OCI-LY1 (cell line): Measurements from ENCODE around the gene GAD2.

ENCODE experiments used
- H2AFZ ChIP-seq: fragments of 200-600 bp; sonication (generic), shearing (Covaris generic); 2 replicates; pipeline ENCODE4 v1.6.0; 2014; ENCODE audit warnings: antibody characterized with exemption, mild to moderate bottlenecking, low read length
- H3F3A ChIP-seq: fragments of 200-600 bp; sonication (generic), shearing (Covaris generic); 2 replicates; pipeline ENCODE4 v1.6.0; 2014; ENCODE audit warnings: mild to moderate bottlenecking, antibody characterized with exemption, low read length, moderate library complexity; ENCODE audit not compliant: insufficient read depth
- H3K27ac ChIP-seq: fragments of 200-600 bp; sonication (generic); 2 replicates; pipeline ENCODE4 v1.5.1; 2014; ENCODE audit warnings: low read length, mixed run types, mild to moderate bottlenecking, low read depth; ENCODE audit not compliant: poor library complexity, severe bottlenecking
- H3K27me3 ChIP-seq: fragments of 200-600 bp; sonication (generic); 2 replicates; pipeline ENCODE4 v1.6.0; 2014; ENCODE audit warnings: antibody characterized with exemption, mild to moderate bottlenecking, low read length, moderate library complexity; ENCODE audit not compliant: insufficient read depth
- H3K36me3 ChIP-seq: fragments of 200-600 bp; sonication (generic); 2 replicates; pipeline ENCODE4 v1.6.1; 2014; ENCODE audit warnings: mild to moderate bottlenecking, antibody characterized with exemption, low read length, moderate library complexity, mixed read lengths; ENCODE audit not compliant: insufficient read depth
- H3K4me1 ChIP-seq: fragments of 200-600 bp; sonication (generic); 2 replicates; pipeline ENCODE4 v1.5.1; 2014; ENCODE audit warnings: mild to moderate bottlenecking, low read length, moderate library complexity; ENCODE audit not compliant: insufficient read depth, severe bottlenecking
- H3K4me2 ChIP-seq: fragments of 200-600 bp; sonication (generic), shearing (Covaris generic); 2 replicates; pipeline ENCODE4 v1.6.1; 2014; ENCODE audit warnings: low read length
- H3K4me3 ChIP-seq: fragments of 200-600 bp; sonication (generic); 2 replicates; pipeline ENCODE4 v1.5.1; 2014; ENCODE audit warnings: low read length, low read depth, mild to moderate bottlenecking, mixed read lengths; ENCODE audit not compliant: poor library complexity, severe bottlenecking
- H3K79me2 ChIP-seq: fragments of 200-600 bp; shearing (Covaris generic); 2 replicates; pipeline ENCODE4 v1.6.1; 2016; ENCODE audit warnings: mixed run types, low read length, mixed read lengths; ENCODE audit not compliant: insufficient read depth
- H3K9ac ChIP-seq: fragments of 200-600 bp; sonication (generic), shearing (Covaris generic); 2 replicates; pipeline ENCODE4 v1.6.1; 2014; ENCODE audit warnings: mild to moderate bottlenecking, low read length, mixed read lengths
- H3K9me2 ChIP-seq: fragments of 200-600 bp; sonication (generic), shearing (Covaris generic); 2 replicates; pipeline ENCODE4 v1.6.1; 2014; ENCODE audit warnings: low read depth, mild to moderate bottlenecking, low read length, mixed read lengths
- H3K9me3 ChIP-seq: fragments of 200-600 bp; shearing (Covaris generic); 2 replicates; pipeline ENCODE4 v1.6.1; 2014; ENCODE audit warnings: low read length, mixed read lengths
- H4K20me1 ChIP-seq: fragments of 200-600 bp; sonication (generic), shearing (Covaris generic); 2 replicates; pipeline ENCODE4 v1.6.0; 2016; ENCODE audit warnings: mild to moderate bottlenecking, low read length; ENCODE audit not compliant: insufficient read depth
- CTCF ChIP-seq: fragments of 200-600 bp; sonication (generic), shearing (Covaris generic); IDR thresholded peaks from 2 replicates; pipeline ENCODE4 v1.5.1; 2017; ENCODE audit warnings: mild to moderate bottlenecking, antibody characterized with exemption, low read length, moderate library complexity, mixed read lengths
- EZH2 ChIP-seq: fragments of 200-600 bp; sonication (generic), shearing (Covaris generic); IDR thresholded peaks from 2 replicates; pipeline ENCODE4 v1.8.0; 2017; ENCODE audit warnings: borderline replicate concordance, mixed run types, mild to moderate bottlenecking, antibody characterized with exemption, low read length, moderate library complexity, mixed read lengths

GAD2 gene

GRCh38 chr10:26243351-26243720, 26.8 kb downstream of the GAD2 start:
- no peak overlapping the region for H3K9ac ChIP-seq
- TF ChIP-seq EZH2 = no peak
- no peak for TF ChIP-seq CTCF
- H3K36me3 ChIP-seq = no peaks in the 10 kb centered on the region
- no peaks in the 10 kb centered on the region for H3K9me3 ChIP-seq
- no peak overlapping the region for H3K4me2 ChIP-seq
- no peaks in the 10 kb centered on the region for H4K20me1 ChIP-seq
- H3K9me2 ChIP-seq = no peaks in the 10 kb centered on the region
- H3K4me1 ChIP-seq = no peaks in the 10 kb centered on the region
- H3K27ac ChIP-seq = no peak overlapping the region
- H3F3A ChIP-seq = no peaks in the 10 kb centered on the region
- H3K27me3 ChIP-seq = no peaks in the 10 kb centered on the region
- no peak overlapping the region for H3K4me3 ChIP-seq
- H2AFZ ChIP-seq = no peak overlapping the region
- no peaks in the 10 kb centered on the region for H3K79me2 ChIP-seq

- Histone ChIP-seq H3K9me3 (no peaks in the 10 kb centered on the region), H3K9me2 (no peaks in the 10 kb centered on the region; the same call in 1 of the 2 replicates), H2AFZ (no peak overlapping the region), H3K4me2 (no peak overlapping the region), H3K4me1 (no peaks in the 10 kb centered on the region), H3K79me2 (no peaks in the 10 kb centered on the region), H3K36me3 (no peaks in the 10 kb centered on the region), H3K27me3 (no peaks in the 10 kb centered on the region; the same call in 1 of the 2 replicates), H3K27ac (no peak overlapping the region), H3K9ac (no peak overlapping the region), H3F3A (no peaks in the 10 kb centered on the region), H3K4me3 (no peak overlapping the region), H4K20me1 (no peaks in the 10 kb centered on the region)
- TF ChIP-seq CTCF (no peak), EZH2 (no peak)
Observed at GRCh38 chr10:26249681-26250080, 33.1 kb downstream of the GAD2 start.

DNA sequence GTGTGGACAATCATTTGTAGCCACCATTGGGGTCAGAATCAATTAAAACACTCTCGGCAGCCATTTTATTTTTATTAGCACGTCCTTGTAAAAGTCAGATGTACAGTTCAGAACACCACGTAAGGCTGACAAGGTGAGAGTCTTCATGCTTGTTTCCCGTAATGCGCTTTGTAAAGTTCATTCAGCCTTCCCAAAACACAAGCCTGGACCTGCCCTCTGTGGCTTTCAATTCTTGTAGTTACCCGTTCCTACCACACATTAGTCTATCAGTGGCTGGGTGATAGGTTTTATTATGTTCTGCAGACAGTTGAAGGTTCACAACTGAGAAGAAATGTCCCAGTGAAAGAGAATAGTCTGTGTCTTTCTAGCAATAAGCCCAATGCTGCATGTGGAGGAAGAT, 35.4 kb downstream of the GAD2 start:
- H3F3A ChIP-seq = no peaks in the 10 kb centered on the region
- no peaks in the 10 kb centered on the region; the same call in 1 of the 2 replicates for H3K27me3 ChIP-seq
- H3K4me3 ChIP-seq = no peak overlapping the region
- H3K4me1 ChIP-seq = no peaks in the 10 kb centered on the region
- H3K36me3 ChIP-seq = no peaks in the 10 kb centered on the region
- no peaks in the 10 kb centered on the region for H3K79me2 ChIP-seq
- H3K9me2 ChIP-seq = no peaks in the 10 kb centered on the region; the same call in 1 of the 2 replicates
- no peak overlapping the region for H3K4me2 ChIP-seq
- no peak overlapping the region for H2AFZ ChIP-seq
- no peaks in the 10 kb centered on the region for H3K9me3 ChIP-seq
- TF ChIP-seq CTCF (no peak), EZH2 (no peak)
- H4K20me1 ChIP-seq = no peaks in the 10 kb centered on the region
- no peak overlapping the region for H3K27ac ChIP-seq
- no peak overlapping the region for H3K9ac ChIP-seq
